BE2C (cell line): ENCODE data around the gene GPR161.

ENCODE experiments used
- DNase-seq: peaks from one replicate; pipeline ENCODE4 v3.0.0-alpha.2; 2020
- H3K27me3 ChIP-seq: fragments of 250-450 bp; sonication (Bioruptor Pico); 2 replicates; pipeline ENCODE4 v1.5.1; 2020; ENCODE audit warnings: mild to moderate bottlenecking
- H3K36me3 ChIP-seq: fragments of 250-450 bp; sonication (Bioruptor Pico); 2 replicates; pipeline ENCODE4 v1.5.1; 2020; ENCODE audit warnings: mild to moderate bottlenecking
- H3K4me1 ChIP-seq: fragments of 250-450 bp; sonication (Bioruptor Pico); 2 replicates; pipeline ENCODE4 v1.5.1; 2020
- H3K4me3 ChIP-seq: 2 replicates; pipeline ENCODE4 v1.5.1; 2011; ENCODE audit warnings: low read depth, low read length
- H3K9me3 ChIP-seq: fragments of 250-450 bp; sonication (Bioruptor Pico); 2 replicates; pipeline ENCODE4 v1.5.1; 2020
- TF ChIP-seq, protein P1 (sequence below): IDR thresholded peaks from 2 replicates; pipeline ENCODE4 v1.5.1; 2012; ENCODE audit warnings: mild to moderate bottlenecking, low read depth, low read length

The GPR161 gene

DNA sequence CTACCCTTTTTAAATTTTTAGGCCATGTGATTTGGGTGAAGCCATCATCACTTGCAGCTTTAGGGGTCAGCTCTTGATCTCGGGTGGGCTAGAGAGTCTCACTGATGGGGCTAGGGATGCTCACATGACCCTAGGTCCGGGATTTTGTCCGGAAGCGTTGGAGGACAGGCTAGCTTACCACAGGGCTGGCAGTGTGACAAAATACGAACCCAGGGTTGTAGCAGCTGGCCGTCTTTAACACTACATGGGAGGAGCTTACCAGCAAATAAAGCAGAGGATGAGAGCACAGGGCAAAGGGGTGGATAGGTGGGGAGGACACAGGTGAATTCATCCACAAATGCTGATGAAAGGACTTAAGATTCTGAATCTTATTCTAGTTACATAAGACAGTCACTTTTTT is 21.9 kb downstream of the GPR161 start:
- Histone ChIP-seq H3K27me3 (no peaks in the 10 kb centered on the region), H3K9me3 (no peaks in the 10 kb centered on the region), H3K36me3 (no peaks in the 10 kb centered on the region), H3K4me1 (no peaks in the 10 kb centered on the region), H3K4me3 (no peak overlapping the region)
- no peak for DNase-seq
- TF ChIP-seq, protein P1, sequence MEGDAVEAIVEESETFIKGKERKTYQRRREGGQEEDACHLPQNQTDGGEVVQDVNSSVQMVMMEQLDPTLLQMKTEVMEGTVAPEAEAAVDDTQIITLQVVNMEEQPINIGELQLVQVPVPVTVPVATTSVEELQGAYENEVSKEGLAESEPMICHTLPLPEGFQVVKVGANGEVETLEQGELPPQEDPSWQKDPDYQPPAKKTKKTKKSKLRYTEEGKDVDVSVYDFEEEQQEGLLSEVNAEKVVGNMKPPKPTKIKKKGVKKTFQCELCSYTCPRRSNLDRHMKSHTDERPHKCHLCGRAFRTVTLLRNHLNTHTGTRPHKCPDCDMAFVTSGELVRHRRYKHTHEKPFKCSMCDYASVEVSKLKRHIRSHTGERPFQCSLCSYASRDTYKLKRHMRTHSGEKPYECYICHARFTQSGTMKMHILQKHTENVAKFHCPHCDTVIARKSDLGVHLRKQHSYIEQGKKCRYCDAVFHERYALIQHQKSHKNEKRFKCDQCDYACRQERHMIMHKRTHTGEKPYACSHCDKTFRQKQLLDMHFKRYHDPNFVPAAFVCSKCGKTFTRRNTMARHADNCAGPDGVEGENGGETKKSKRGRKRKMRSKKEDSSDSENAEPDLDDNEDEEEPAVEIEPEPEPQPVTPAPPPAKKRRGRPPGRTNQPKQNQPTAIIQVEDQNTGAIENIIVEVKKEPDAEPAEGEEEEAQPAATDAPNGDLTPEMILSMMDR: no peak

DNA sequence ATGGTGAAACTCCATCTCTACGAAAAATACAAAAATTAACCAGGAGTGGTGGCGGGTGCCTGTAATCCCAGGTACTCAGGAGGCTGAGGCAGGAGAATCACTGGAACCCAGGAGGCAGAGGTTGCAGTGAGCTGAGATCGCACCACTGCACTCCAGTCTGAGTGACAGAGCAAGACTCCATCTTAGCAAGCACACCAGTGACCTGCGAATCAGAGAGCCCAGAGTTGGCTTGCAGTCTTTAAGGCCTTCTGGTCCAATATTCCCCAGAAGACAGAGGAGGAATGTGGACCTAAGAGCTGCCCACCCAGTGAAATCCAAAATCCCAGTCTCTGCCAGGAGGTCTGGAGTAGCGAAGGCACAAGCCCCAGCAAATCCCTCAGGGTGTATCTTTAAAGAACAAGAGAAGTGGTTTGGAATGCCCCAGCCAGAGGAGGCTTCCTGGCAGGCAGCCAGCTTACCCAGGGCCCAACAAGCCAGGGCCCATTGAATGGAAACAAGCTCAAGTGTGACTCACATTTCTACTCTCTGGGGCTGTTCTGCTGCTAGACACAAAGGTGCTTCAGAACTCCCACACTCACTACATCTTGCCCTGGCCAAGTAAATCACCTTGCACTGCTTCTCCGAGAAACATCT is 23.9 kb downstream of the GPR161 start:
- DNase-seq: peak; percentile 70

DNA sequence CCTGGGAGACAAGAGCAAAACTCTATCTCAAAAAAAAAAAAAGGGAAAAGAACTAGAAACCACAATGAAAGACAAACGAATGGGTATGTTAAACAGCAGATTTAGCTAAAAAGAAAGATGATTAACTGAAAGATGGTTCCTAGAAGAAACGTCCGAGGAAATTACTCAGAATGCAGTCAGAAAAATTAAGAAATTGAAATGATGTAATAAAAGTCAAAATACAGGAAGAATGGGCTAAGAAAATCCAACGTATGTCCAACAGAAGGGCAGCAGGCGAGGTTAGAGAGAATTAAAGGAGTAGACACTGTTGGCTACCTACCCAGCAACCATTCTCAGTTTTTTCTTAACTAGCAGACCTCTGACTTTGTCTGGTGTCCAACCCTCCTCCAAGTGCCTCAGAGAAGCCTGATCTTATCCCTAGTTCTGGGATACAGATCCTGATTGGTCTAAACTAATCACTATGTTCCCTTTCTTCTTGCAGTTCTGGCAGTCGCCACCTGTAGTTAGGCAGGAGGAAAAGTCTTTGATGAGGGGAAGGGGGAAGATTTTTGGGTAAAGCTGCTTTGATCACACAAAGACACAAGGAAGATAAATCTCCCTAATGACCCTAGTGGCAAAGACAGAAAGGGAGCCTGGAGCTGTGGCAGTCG is 25.7 kb downstream of the GPR161 start:
- Histone ChIP-seq H3K9me3 (no peaks in the 10 kb centered on the region), H3K27me3 (no peaks in the 10 kb centered on the region), H3K4me3 (no peak overlapping the region), H3K36me3 (no peaks in the 10 kb centered on the region), H3K4me1 (no peaks in the 10 kb centered on the region)
- TF ChIP-seq, protein P1: 0 out of 2 replicates have a peak, but pooled peaks have one; percentile 15
- DNase-seq: no peak

More for the DNA sequence above, 23.9 kb downstream of the GPR161 start:
- Histone ChIP-seq H3K9me3 (no peaks in the 10 kb centered on the region), H3K27me3 (no peaks in the 10 kb centered on the region), H3K36me3 (no peaks in the 10 kb centered on the region), H3K4me1 (no peaks in the 10 kb centered on the region), H3K4me3 (no peak overlapping the region)
- TF ChIP-seq, protein P1: no peak

DNA sequence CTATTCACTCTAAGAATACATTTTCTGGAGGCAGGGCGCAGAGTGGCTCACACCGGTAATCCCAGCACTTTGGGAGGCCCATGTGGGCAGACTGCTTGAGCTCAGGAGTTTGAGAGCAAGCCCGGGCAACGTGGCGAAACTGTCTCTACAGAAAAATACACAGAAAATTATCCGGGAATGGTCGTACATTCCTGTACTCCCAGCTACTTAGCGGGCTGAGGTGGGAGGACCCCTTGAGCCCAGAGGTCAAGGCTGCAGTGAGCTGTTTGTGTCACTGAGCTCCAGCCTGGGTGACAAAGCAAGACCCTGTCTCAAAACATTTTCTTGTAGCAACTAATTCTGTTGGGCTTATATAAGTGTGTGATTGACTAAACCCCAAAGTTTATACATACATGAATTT is 30.5 kb downstream of the GPR161 start:
- no peak for DNase-seq
- Histone ChIP-seq H3K4me1 (no peaks in the 10 kb centered on the region), H3K9me3 (no peaks in the 10 kb centered on the region), H3K27me3 (no peaks in the 10 kb centered on the region), H3K4me3 (no peak overlapping the region), H3K36me3 (no peaks in the 10 kb centered on the region)
- TF ChIP-seq, protein P1: no peak

DNA sequence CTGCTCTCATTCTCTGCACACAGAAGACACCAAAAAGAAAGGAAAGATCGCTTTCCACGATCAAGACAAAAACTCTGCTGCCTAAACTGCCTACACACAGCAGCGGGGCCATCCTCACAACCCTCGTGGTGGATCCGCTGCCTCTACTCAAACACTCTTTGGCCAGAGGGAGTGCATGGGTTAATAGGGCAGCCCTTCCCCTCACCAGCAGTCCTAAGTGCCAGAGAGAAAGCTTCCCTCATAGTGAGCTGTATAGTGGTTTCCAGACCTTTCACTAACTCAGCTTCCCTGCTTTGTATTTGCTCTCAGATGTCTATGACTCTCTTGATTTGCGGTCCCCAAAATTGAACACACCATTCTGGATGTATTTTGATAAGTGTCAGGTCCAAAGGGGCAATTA is 30.9 kb downstream of the GPR161 start:
- no peak for DNase-seq
- no peaks in the 10 kb centered on the region for H3K9me3 ChIP-seq
- H3K27me3 ChIP-seq: no peaks in the 10 kb centered on the region
- TF ChIP-seq, protein P1: no peak
- H3K4me1 ChIP-seq: no peaks in the 10 kb centered on the region
- no peaks in the 10 kb centered on the region for H3K36me3 ChIP-seq
- no peak overlapping the region for H3K4me3 ChIP-seq

DNA sequence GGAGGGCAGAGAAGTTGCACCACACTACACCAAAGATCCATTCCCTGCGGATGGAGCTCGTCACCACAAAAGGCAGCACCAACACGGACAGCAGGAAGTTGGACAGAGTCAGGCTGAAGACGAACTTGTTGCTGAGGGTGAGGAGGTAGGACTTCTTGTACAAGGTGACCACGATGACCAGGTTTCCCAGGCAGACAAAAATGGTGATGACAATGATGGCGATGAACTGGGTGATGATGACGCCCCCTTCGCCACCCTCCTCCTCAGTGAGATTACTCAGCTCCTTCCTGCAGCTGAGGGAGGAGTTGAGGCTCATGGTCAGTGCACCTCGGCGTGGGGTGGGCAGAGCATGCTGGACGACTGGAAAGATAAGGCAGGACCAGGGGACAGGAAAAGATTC is 32.2 kb downstream of the GPR161 start:
- TF ChIP-seq, protein P1: no peak
- Histone ChIP-seq H3K4me1 (no peaks in the 10 kb centered on the region), H3K4me3 (no peak overlapping the region), H3K27me3 (no peaks in the 10 kb centered on the region), H3K9me3 (no peaks in the 10 kb centered on the region), H3K36me3 (no peaks in the 10 kb centered on the region)
- DNase-seq: no peak
